Spleen (tissue), 11 donors: ENCODE measurements around the gene FYB1. TPM values are rescaled to one million over a fixed set of nuclear protein-coding genes. Genes with fewer than 3 reads are reported as not detected.

Experiments
- DNase-seq: peaks from one replicate; pipeline ENCODE4 v3.0.0-alpha.2; 2020
- H3K27ac ChIP-seq, 8 donors: fragments of 200-600 bp; sonication (generic) in 7 of 8; 1 replicate in 4 of 8; 2 replicates in 4 of 8; pipeline versions ENCODE4 v1.5.0 to v1.8.0; 2016 to 2021; ENCODE audit warnings: inconsistent platforms in 4 of 8, mild to moderate bottlenecking in 4 of 8, moderate library complexity in 1 of 8
- H3K27me3 ChIP-seq, 7 donors: fragments of 200-600 bp; sonication (generic) in 6 of 7; replicated peaks in 1 of 7; 1 replicate in 4 of 7; 2 replicates in 3 of 7; pipeline versions ENCODE4 v1.5.0 to v1.8.0; 2016 to 2021; ENCODE audit warnings: inconsistent platforms in 3 of 7, mild to moderate bottlenecking in 1 of 7
- H3K36me3 ChIP-seq, 6 donors: fragments of 200-600 bp; sonication (generic) in 5 of 6; 1 replicate in 4 of 6; 2 replicates in 2 of 6; pipeline versions ENCODE4 v1.5.0 to v1.8.0; 2016 to 2021; ENCODE audit warnings: inconsistent platforms in 2 of 6
- H3K4me1 ChIP-seq, 6 donors: fragments of 200-600 bp; sonication (generic) in 5 of 6; 1 replicate in 3 of 6; 2 replicates in 3 of 6; pipeline versions ENCODE4 v1.5.0 to v1.8.0; 2016 to 2021; ENCODE audit warnings: inconsistent platforms in 3 of 6
- H3K4me3 ChIP-seq, 8 donors: fragments of 200-600 bp; sonication (generic) in 7 of 8; 1 replicate in 4 of 8; 2 replicates in 4 of 8; pipeline versions ENCODE4 v1.5.0 to v1.8.0; 2016 to 2021; ENCODE audit warnings: inconsistent platforms in 4 of 8, mild to moderate bottlenecking in 4 of 8, moderate library complexity in 2 of 8
- H3K9me3 ChIP-seq, 8 donors: fragments of 200-600 bp; sonication (generic) in 7 of 8; 1 replicate in 4 of 8; 2 replicates in 4 of 8; pipeline versions ENCODE4 v1.5.0 to v1.8.0; 2016 to 2021; ENCODE audit warnings: inconsistent platforms in 4 of 8
- CTCF ChIP-seq, 11 experiments: fragments of 200-600 bp in 7 of 11; fragments of 450-650 bp in 4 of 11; sonication (generic) in 4 of 11; IDR thresholded peaks in 8 of 11; conservative IDR thresholded peaks in 3 of 11; 1 replicate in 7 of 11; 2 replicates in 4 of 11; pipeline versions ENCODE4 v1.4.0 to v1.8.0; 2016 to 2021; ENCODE audit warnings: antibody characterized with exemption in 11 of 11, inconsistent platforms in 4 of 11, mild to moderate bottlenecking in 1 of 11
- POLR2A ChIP-seq, 3 donors: fragments of 450-650 bp; IDR thresholded peaks; one replicate each; pipeline ENCODE4 v1.5.1; 2017; ENCODE audit warnings: antibody characterized with exemption in 3 of 3, mild to moderate bottlenecking in 1 of 3
- POLR2AphosphoS5 ChIP-seq, 3 donors: sonication (generic); formaldehyde crosslinking; IDR thresholded peaks; one replicate each; pipeline ENCODE4 v1.5.1; 2017; ENCODE audit warnings: antibody characterized with exemption in 3 of 3
- WGBS, 5 donors: extraction: QIAGEN DNeasy Blood & Tissue Kit in 3 of 5; methylation state at CpG; one replicate each; pipeline versions ENCODE4 v1.1.5 to v1.1.7; 2013 to 2018; 5-methylcytosine and 5-hydroxymethylcytosine counted together
- intact Hi-C: fragments of 100-400 bp; cut with DNase I; formaldehyde crosslinking; loops from one replicate; pipeline ENCODE4 v1.15.0; 2023; ENCODE audit warnings: low total_unique reads
- polyA plus RNA-seq, 3 donors: library from polyadenylated mRNA; stranded (reverse); fragments of 200-250 nt; gene quantifications; one replicate each; pipeline ENCODE4 v1.2.1, GENCODE V29; 2013
- total RNA-seq, 7 donors: library from RNA; depleted of rRNA in 3 of 7; stranded (reverse); fragments of >200 nt in 3 of 7; fragmentation: NEBNext Ultra II Directional in 4 of 7; extraction: Animal tissue kit (Norgen Biotek cat#: 25700) in 4 of 7; gene quantifications; one replicate each; pipeline versions ENCODE4 v1.1.0 to v1.2.1, GENCODE V29; 2016 to 2021
- donor health status: healthy with polysubstance abuse.
- donor health status: DM: no; HTN: no; CAD: no; lungs with moderate emphysema.
- donor health status: DM: no; HTN: no; CAD: no.
- donor health status: Bipolar disorder and iron deficiency.
- donor health status: healthy.
- donor health status: DM: no; HTN: no; CAD: no.
- donor health status: DM: yes; HTN: yes; CAD: no.

FYB1 gene
- total and polyA plus RNA-seq, 10 donors, result 21.0 to 287 (median 200) TPM

- no peak for DNase-seq
These were observed 72.4 kb downstream of the FYB1 start for GRCh38 chr5:39146831-39147540.

GRCh38 chr5:39143151-39143860, 76.1 kb downstream of the FYB1 start:
- Histone ChIP-seq H3K36me3 (peaks cover 0 to 75% (median 6%) of the 10 kb centered on the region in 6 donors), H3K9me3 (no peaks in the 10 kb centered on the region), H3K27me3 (no peaks in the 10 kb centered on the region), H3K27ac (peak overlapping the region in 2 of 8 donors; percentile 0 to 8), H3K4me1 (peaks cover 0 to 30% (median 6%) of the 10 kb centered on the region in 6 donors), H3K4me3 (no peak overlapping the region)
- DNase-seq, result no peak
- WGBS, 5 donors, result 78 to 94% (median 85%) methylated on average over 3 of the region's 3 CpGs
- TF ChIP-seq CTCF (IDR thresholded peaks at IDR 0.05 in 8 of 11, conservative IDR thresholded peaks at IDR 0.05 in 3 of 11) (no peak), POLR2AphosphoS5 (IDR thresholded peaks at IDR 0.05) (no peak), POLR2A (IDR thresholded peaks at IDR 0.05) (no peak)
- intact Hi-C loops, result loop anchor here (10.0 kb wide), 1 partner anchor 141 kb away; no protein-coding TSS in a partner anchor

More at GRCh38 chr5:39146831-39147540, 72.4 kb downstream of the FYB1 start:
- 88 to 94% (median 90%) methylated on average over 4 of the region's 4 CpGs for WGBS, 5 donors
- H3K9me3 ChIP-seq, result no peaks in the 10 kb centered on the region
- H3K27ac ChIP-seq, result no peak overlapping the region
- no peak overlapping the region for H3K4me3 ChIP-seq
- H3K36me3 ChIP-seq, result peaks cover 0 to 68% (median 4%) of the 10 kb centered on the region in 6 donors
- TF ChIP-seq POLR2AphosphoS5 (IDR thresholded peaks at IDR 0.05) (no peak), CTCF (IDR thresholded peaks at IDR 0.05 in 8 of 11, conservative IDR thresholded peaks at IDR 0.05 in 3 of 11) (no peak), POLR2A (IDR thresholded peaks at IDR 0.05) (no peak)
- H3K4me1 ChIP-seq, result peaks cover 3 to 67% (median 33%) of the 10 kb centered on the region in 6 donors
- intact Hi-C loops, result loop anchor here (10.0 kb wide), 1 partner anchor 138 kb away; no protein-coding TSS in a partner anchor
- H3K27me3 ChIP-seq, result no peaks in the 10 kb centered on the region

DNA sequence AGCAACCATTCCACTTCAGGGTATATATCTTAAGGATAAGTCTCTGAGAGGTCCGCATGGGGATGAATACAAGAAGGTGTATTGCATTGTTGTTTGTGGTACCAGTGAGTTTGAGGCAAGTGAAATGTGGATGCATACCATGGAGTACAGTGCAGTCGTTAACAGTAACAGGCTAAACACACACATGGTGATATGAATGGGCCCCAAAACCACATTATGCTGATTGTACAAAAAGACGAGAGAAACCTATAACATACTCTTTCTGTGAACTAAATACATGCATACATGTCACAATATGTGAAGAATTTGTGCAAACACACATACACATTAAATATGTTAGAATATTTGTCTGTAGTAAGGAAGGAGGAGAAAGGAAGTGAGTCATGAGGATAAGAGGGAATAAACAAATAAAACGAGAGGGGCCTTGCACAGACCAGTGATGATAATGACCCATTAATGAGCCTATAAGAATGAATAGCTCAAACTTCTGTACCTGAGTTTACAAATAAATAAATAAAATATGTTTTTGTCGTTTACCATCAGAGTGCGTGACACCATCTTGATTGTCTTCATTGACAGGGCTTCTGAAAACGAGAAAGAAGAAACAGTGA, 78.7 kb downstream of the FYB1 start:
- H3K27ac ChIP-seq, result no peak overlapping the region
- peaks cover 0 to 79% (median 16%) of the 10 kb centered on the region in 6 donors for H3K36me3 ChIP-seq
- intact Hi-C loops, result loop anchor here (10.0 kb wide), 1 partner anchor 144 kb away; no protein-coding TSS in a partner anchor
- peaks cover 0 to 20% (median 6%) of the 10 kb centered on the region in 6 donors for H3K4me1 ChIP-seq
- TF ChIP-seq CTCF (IDR thresholded peaks at IDR 0.05 in 8 of 11, conservative IDR thresholded peaks at IDR 0.05 in 3 of 11), result no peak
- TF ChIP-seq POLR2A (IDR thresholded peaks at IDR 0.05), result no peak
- TF ChIP-seq POLR2AphosphoS5 (IDR thresholded peaks at IDR 0.05), result no peak
- H3K9me3 ChIP-seq, result no peaks in the 10 kb centered on the region
- H3K27me3 ChIP-seq, result no peaks in the 10 kb centered on the region
- no peak for DNase-seq
- no peak overlapping the region for H3K4me3 ChIP-seq
- WGBS, 5 donors, result 81 to 92% (median 88%) methylated on average over 7 of the region's 7 CpGs
